Stimulated activated CD8-positive, alpha-beta memory T cell treated with anti-CD3 and anti-CD28 coated beads, Interleukin-4, amount 100 ng/mL, for 48 hours (primary cell): Measurements from ENCODE around the gene SRRM4.
"Not testable (repeated sequence)": the region's sequence is repeated elsewhere in the genome, so short reads cannot be mapped to it uniquely, and the experiment has no call there.

Source experiments
- DNase-seq: peaks from one replicate; pipeline ENCODE4 v3.0.0-alpha.2; 2020

The SRRM4 gene, protein sequence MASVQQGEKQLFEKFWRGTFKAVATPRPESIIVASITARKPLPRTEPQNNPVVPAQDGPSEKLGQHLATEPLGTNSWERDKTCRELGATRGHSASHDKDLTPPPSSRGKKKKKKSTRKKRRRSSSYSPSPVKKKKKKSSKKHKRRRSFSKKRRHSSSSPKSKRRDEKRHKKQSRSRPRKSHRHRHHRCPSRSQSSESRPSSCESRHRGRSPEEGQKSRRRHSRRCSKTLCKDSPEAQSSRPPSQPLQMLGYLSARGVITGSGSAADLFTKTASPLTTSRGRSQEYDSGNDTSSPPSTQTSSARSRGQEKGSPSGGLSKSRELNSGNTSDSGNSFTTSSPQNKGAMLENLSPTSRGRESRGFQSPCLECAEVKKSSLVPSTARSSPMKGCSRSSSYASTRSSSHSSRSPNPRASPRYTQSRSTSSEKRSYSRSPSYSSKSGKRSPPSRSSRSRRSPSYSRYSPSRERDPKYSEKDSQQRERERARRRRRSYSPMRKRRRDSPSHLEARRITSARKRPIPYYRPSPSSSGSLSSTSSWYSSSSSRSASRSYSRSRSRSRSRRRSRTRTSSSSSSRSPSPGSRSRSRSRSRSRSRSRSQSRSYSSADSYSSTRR

GRCh38 chr12:118981285-118982211, at the start of gene SRRM4:
TSS of gene SRRM4 (plus strand) at chr12:118981541. CDS start at chr12:118981883, 342 bp downstream.
- DNase-seq: peak; percentile 25

DNA sequence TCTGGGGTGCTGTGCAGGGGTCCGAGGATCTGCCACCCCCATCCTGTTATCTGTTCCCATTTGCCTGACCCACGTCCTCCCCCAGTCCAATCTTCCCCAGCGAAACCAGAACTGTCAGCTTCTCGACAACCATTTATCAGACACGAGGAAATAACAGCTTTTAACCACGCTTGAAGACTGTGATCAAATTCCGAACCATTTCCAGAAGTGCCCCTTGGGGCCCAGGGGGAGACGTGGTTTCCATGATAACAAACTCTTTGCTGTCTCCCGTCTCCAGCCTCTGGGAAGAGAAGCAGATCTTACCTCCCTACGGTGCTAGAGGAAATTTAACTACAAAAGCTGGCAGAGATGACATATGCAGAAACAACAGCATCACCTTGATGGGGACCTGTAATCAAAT, 35.1 kb upstream of the SRRM4 start:
- no peak for DNase-seq

DNA sequence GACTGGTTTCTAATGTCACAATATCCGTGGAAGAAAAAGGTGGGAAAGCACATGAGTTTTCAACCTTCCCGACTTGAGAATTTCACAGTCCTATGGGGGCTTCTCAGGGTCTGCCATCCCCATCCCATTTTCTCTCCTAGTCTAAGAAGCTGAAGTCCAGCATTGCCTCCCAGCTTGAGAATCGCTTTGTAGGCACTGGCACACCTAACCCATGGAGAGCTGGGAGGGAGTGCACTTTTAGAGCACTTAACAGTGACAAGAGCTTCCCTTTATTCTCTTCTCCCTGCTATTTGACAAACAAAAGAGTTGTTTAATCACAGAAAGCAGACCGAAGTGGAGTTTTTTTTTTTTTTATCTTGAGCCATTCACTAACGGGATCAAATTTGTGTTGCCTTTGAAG, 22.8 kb upstream of the SRRM4 start:
- DNase-seq: no peak

DNA sequence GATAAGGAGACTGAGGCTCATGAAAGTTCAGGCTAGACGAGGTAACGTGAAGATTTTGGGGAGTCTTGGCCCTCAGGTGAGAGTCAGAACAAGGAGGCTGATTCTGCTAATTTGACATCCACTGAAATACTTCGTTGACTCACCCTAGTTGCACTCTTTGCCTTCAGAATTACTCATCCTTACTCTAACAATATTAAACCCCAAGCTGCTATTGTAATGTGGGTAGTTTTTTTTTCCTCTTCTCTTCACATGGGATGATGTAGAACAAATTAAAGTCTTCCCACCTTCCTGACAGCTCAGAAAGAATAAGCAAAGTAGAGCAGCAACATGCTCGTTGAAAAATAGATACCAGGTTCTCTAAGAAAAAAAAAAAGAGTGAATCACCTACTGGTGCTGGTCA, 22.0 kb upstream of the SRRM4 start:
- no peak for DNase-seq

GRCh38 chr12:118959985-118960560, 21.3 kb upstream of the SRRM4 start:
- DNase-seq: no peak

- no peak for DNase-seq
Observed at GRCh38 chr12:118960865-118961264, 20.5 kb upstream of the SRRM4 start.

GRCh38 chr12:118964988-118965387, 16.4 kb upstream of the SRRM4 start:
- no peak for DNase-seq

DNA sequence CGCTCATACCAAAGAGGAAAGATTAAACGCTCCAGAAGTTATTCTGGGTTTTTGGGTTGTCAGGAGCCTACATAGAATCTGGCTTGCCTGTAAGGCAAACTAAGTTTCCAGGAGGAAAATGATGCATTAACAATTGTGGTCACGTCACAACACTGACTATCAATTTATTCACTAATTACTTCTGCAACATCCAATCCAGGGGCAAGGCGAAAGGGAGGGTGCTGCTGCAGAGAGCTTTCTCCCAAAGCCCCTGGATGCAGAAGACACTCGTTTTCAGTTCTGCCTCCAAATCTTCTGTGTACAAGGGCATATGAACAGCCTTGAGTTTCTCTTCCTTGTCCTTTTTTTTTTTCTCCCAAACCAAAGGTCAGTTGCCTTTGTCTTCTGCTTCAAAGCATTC, 10.5 kb upstream of the SRRM4 start:
- no peak for DNase-seq

- no peak for DNase-seq
Observed at GRCh38 chr12:118972982-118973381, 8.4 kb upstream of the SRRM4 start.

DNA sequence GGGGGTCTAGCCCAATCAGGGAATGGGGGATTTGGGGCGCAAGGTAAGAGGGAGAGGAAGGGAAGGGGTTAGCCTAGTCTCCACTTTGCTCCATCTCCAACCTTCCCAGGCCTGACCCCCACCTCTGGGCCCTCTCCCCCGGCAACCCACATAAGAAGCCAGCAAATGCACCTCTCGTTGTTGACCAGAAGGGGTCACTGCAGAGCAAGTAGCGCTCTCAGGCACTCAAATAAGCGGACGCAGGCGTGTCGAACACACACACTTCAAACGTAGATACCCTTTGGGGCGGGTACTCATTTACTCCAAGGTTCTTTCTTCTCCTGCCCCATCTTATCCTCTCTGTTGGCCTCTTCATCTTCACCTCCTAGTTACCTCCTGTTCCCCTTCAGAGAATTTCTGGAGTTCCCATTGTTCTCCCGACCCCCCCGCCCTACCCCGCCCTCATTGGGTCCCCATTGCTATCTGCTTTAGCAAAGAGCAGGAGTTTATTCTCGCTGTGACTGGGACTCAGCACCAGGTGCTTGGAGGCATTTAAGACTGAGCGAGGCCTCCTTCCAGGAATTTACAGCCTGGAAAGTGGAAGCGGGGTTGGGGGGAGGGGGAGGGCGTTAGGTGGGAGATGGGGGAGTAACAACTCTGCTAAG, 1.5 kb upstream of the SRRM4 start:
- DNase-seq: peak; percentile 37

- DNase-seq: no peak
Observed at GRCh38 chr12:118980407-118981014, 830 bp upstream of the SRRM4 start.

GRCh38 chr12:118982302-118982701, 961 bp downstream of the SRRM4 start:
- no peak for DNase-seq

DNA sequence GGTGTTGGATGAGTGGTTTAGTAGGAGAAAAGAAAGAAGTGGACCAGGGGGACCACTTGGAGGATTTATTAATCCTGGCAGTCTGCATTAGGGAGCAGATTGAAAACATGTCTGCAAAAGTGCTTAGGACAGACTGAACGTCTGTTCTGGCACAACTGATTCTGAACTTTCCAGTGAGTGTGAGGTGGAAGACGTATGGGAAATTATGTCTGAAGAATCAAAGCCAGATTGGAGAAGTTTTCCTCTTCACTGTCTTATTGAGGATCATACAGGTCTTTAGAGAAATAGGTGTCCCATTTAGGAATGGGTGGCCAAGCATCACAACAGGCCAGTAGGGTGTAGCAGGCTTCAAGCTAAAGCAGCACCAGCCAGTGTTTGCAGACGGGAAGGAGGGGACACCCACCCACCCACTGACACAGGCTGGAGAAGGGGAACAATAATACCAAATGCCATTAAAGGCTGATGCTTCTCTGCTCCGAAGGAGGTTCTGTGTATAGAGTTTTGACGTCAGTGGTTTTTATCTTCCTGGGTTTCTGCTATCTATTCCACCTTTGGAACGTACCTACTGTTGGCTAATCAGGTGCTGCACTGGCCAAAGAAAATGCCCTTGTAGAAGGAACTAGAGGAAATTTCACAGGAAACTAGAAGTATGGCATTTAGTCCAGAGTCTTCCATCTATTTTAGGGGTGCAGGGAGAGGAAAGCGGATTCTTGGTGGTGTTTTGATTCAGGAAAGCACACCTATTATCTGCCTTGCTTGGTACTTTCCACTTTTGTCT, 1.8 kb downstream of the SRRM4 start:
- no peak for DNase-seq

- DNase-seq: no peak
Observed at GRCh38 chr12:118984161-118984943, 3.0 kb downstream of the SRRM4 start.

DNA sequence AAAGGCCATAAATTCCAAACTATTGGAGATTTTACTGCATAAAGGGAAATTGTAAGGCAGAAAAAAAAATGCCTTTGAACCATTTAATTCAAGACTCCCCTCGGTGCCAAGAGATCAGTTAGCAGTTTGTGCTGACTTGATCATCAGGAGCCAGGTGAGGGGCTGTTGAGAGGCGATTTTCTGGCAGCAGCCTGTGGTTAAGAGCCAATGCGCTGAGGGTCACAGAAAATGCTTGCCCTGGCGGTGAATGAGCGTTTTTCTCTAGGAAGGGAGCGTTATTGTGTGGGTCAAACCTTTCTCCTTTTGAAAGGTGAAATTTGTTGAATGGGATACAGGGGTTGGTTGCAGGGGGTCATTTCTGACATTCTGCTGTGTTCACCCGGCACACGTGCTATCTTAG, 4.7 kb downstream of the SRRM4 start:
- DNase-seq: no peak

DNA sequence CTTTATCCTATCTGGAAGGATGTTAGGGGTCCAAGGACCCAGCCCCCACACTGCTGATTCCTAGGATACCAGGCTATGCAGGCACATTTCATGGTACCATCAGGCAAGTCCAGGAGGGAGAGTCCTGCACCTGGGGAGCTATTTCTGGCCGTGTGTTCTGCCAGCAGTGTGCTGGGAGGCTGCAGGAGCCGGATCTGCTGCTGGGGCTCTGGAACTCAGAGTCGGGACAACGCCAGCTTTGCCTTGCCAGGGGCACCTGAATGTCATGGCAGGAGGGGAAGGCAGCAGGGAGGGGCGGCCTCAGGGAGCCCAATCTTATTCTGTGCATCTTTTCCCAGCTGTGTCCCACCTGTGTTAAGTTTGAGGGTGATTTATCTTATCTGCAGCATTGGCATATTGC, 17.8 kb downstream of the SRRM4 start:
- DNase-seq: no peak

GRCh38 chr12:119005085-119005484, 23.7 kb downstream of the SRRM4 start:
- DNase-seq: no peak

GRCh38 chr12:119005913-119006312, 24.6 kb downstream of the SRRM4 start:
- DNase-seq: no peak

DNA sequence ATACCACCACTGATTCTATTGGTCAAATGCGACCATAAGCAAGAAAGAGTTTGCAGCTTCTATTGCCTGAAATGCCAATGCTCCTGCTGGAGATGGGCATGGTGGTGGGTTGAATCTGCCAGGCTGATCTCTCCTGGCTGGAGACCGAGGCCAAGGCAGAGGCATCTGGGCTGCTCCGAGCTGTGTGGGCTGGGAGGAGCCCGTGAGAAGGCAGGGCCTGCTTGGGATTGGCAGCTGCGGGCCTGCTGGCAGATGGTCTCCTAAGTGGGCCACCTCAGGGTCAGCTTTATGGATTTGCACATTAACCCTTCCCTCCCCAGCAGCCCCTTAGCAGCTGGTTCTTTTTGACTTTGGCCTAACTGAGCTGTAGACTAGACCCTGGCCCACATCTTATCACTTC, 25.4 kb downstream of the SRRM4 start:
- DNase-seq: no peak

- DNase-seq: not testable (repeated sequence)
Observed at GRCh38 chr12:119008273-119008672, 26.9 kb downstream of the SRRM4 start.
